ENCODE results near the gene PLOD3. TPM values are rescaled to one million over a fixed set of nuclear protein-coding genes. Genes with fewer than 3 reads are reported as not detected.

The PLOD3 gene
- total and polyA plus RNA-seq, 2 donors (not counting 3 experiments of a cell fraction or from before 2014, with no cell fraction given): 143 to 170 TPM

DNA sequence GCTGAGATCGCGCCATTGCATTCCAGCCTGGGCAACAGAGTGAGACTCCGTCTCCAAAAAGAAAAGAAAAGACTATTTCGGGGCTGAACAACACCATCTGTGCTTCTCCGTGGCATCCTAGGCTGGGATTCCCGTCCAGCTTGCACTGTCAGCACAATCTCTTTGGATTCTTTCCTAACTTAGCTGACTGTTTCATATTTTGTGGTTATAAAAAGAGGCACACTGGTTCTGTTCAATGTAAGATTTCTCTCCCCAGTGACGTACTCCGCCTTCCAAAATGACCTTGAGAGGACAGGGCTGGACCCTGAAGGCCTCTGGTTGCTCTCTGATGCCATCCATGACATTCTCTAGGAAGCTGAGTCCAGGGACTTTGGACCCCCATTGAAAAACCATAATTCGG is 9.3 kb upstream of the PLOD3 start:
- dilution Hi-C loops (cut with MboI; ENCODE audit: extremely low pct_ligation_motif_present, low sequenced_read_pairs): no loop called here

More for the DNA sequence above, 9.3 kb upstream of the PLOD3 start:
- intact Hi-C loops (cut with micrococcal nuclease): no loop called here
- Histone ChIP-seq H3K9me3 (replicated peaks; ENCODE audit: control insufficient read depth, insufficient read depth, low read length) (no peaks in the 10 kb centered on the region), H3K9ac (replicated peaks; ENCODE audit: extremely low read depth, insufficient read depth, low read length) (no peak overlapping the region), H3K36me3 (ENCODE audit: control insufficient read depth in 2 of 2, extremely low read depth in 1 of 2, insufficient read depth in 2 of 2, low read length in 2 of 2) (peaks cover 2 to 8% of the 10 kb centered on the region in 2 experiments), H3K4me2 (ENCODE audit: insufficient read depth, low read length) (no peak overlapping the region), H3K4me3 (replicated peaks in 1 of 3; ENCODE audit: insufficient read depth in 1 of 3, low read depth in 1 of 3, low read length in 3 of 3) (no peak overlapping the region), H3K79me2 (ENCODE audit: control insufficient read depth, insufficient read depth, low read length) (peaks cover 4% of the 10 kb centered on the region), H3K9me1 (replicated peaks; ENCODE audit: control insufficient read depth, extremely low read depth, insufficient read depth, low read length) (no peaks in the 10 kb centered on the region), H3K27ac (ENCODE audit: insufficient read depth, low read depth, low read length) (no peak overlapping the region), H3K27me3 (ENCODE audit: control insufficient read depth in 2 of 2, insufficient read depth in 2 of 2, low read length in 2 of 2) (no peaks in the 10 kb centered on the region), H3K4me1 (ENCODE audit: control insufficient read depth, extremely low read depth, insufficient read depth, low read length) (peaks cover 3% of the 10 kb centered on the region), H4K20me1 (replicated peaks; ENCODE audit: control insufficient read depth, extremely low read depth, insufficient read depth, low read length) (no peaks in the 10 kb centered on the region), H2AFZ (ENCODE audit: low read depth, low read length) (no peak overlapping the region)
- POLR2A ChIA-PET: no interaction called here
- FAIRE-seq (no peak), DNase-seq (ENCODE audit: low read depth, low spot score) (no peak)
- TF ChIP-seq GATA2 (IDR thresholded peaks at IDR 0.05; ENCODE audit: insufficient read depth, insufficient read length, low read depth, low read length) (no peak), FOS (IDR thresholded peaks at IDR 0.05; ENCODE audit: borderline replicate concordance, insufficient read depth, low read length) (no peak), JUN (IDR thresholded peaks at IDR 0.05; ENCODE audit: borderline replicate concordance, insufficient read depth, insufficient read length, low read depth) (no peak), EZH2 (IDR thresholded peaks at IDR 0.05; ENCODE audit: borderline replicate concordance, low read depth, low read length, severe bottlenecking) (no peak), MYC (IDR thresholded peaks at IDR 0.05; ENCODE audit: low read depth, low read length) (no peak), POLR2AphosphoS5 (IDR thresholded peaks at IDR 0.05; ENCODE audit: insufficient read depth, low read depth, low read length) (no peak), POLR2A (IDR thresholded peaks at IDR 0.05; ENCODE audit: low read depth, low read length) (no peak)
- TF ChIP-seq, protein P1, sequence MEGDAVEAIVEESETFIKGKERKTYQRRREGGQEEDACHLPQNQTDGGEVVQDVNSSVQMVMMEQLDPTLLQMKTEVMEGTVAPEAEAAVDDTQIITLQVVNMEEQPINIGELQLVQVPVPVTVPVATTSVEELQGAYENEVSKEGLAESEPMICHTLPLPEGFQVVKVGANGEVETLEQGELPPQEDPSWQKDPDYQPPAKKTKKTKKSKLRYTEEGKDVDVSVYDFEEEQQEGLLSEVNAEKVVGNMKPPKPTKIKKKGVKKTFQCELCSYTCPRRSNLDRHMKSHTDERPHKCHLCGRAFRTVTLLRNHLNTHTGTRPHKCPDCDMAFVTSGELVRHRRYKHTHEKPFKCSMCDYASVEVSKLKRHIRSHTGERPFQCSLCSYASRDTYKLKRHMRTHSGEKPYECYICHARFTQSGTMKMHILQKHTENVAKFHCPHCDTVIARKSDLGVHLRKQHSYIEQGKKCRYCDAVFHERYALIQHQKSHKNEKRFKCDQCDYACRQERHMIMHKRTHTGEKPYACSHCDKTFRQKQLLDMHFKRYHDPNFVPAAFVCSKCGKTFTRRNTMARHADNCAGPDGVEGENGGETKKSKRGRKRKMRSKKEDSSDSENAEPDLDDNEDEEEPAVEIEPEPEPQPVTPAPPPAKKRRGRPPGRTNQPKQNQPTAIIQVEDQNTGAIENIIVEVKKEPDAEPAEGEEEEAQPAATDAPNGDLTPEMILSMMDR (IDR thresholded peaks at IDR 0.05; ENCODE audit: extremely low read depth in 1 of 2, insufficient read depth in 1 of 2, low read depth in 1 of 2, low read length in 2 of 2): no peak
- TF ChIP-seq, protein P2, sequence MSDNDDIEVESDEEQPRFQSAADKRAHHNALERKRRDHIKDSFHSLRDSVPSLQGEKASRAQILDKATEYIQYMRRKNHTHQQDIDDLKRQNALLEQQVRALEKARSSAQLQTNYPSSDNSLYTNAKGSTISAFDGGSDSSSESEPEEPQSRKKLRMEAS (IDR thresholded peaks at IDR 0.05; ENCODE audit: insufficient read depth, insufficient read length): no peak
- CTCF ChIA-PET: interaction anchor here (0.6 to 3.7 kb wide), 5 partner anchors 9 to 337 kb away, joined by 3 to 17 read pairs (median 6); partner anchors contain the start of genes CLDN15, UFSP1 and ZNHIT1
- BruUV-seq (replicated peaks): no TSS peak
